GM12873 (cell line): ENCODE measurements around the gene PCED1B.

ENCODE experiments used
- TF ChIP-seq, protein P1 (sequence below): IDR thresholded peaks from 2 replicates; pipeline ENCODE4 v1.5.1; 2012; ENCODE audit warnings: low read depth, mild to moderate bottlenecking, moderate library complexity, low read length, control low read depth; ENCODE audit not compliant: insufficient read depth; ENCODE audit errors: missing control alignments

PCED1B gene

DNA sequence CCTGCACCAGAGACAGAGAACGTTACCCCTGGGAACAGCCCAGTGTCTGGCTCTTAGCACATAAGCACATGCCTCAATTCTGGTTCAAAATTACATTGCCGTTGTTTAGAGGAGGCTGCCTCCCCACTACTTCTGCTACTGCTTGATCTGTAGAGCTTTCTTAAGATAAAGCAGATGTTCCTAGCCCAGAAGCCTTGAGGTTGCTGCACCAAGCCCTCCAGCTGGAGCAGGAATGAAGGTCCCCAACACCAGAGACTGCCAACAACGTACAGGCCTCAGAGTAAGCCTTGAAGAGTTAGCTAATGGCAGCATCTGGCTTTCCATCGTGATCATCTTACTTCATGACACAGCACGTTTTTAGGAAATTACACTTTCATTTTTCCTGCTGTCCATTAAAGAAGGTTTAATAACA, 35.1 kb downstream of the PCED1B start:
- TF ChIP-seq, protein P1, sequence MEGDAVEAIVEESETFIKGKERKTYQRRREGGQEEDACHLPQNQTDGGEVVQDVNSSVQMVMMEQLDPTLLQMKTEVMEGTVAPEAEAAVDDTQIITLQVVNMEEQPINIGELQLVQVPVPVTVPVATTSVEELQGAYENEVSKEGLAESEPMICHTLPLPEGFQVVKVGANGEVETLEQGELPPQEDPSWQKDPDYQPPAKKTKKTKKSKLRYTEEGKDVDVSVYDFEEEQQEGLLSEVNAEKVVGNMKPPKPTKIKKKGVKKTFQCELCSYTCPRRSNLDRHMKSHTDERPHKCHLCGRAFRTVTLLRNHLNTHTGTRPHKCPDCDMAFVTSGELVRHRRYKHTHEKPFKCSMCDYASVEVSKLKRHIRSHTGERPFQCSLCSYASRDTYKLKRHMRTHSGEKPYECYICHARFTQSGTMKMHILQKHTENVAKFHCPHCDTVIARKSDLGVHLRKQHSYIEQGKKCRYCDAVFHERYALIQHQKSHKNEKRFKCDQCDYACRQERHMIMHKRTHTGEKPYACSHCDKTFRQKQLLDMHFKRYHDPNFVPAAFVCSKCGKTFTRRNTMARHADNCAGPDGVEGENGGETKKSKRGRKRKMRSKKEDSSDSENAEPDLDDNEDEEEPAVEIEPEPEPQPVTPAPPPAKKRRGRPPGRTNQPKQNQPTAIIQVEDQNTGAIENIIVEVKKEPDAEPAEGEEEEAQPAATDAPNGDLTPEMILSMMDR = no peak

DNA sequence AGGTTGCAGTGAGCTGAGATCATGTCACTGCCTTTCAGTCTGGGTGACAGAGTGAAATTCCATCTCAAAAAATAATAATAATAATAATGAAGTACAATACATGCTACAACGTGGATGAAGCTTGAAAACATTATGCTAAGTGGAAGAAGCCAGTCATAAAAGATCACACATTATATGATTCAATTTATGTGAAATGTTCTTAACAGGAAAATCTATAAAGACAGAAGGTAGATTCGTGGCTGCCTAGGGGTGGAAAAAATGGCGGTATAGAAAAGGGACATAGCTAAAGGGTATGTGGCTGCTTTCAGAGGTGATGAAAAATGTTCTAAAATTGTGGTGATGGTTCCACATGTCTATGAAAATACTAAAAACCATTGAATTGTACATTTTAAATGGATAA, 41.3 kb downstream of the PCED1B start:
- TF ChIP-seq, protein P1 = no peak

DNA sequence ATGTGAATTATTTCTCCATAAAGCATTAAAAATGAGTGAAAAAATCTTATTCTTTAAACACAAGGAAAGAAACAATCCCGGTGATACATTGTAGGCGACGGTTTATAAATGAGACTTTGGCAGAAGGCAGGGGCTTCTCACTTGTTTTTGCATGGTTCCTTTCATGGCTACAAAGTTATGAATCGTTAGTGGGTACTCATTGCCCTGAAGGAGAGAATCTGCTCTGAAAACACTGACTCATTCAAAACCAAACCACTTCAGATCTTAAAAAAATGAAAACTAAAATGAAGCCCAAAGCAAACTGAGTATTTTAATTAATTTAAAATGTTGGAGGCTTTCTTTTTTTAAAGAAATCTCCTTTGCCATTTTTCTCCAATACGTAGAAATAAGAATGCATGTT, 41.7 kb downstream of the PCED1B start:
- TF ChIP-seq, protein P1 = no peak

DNA sequence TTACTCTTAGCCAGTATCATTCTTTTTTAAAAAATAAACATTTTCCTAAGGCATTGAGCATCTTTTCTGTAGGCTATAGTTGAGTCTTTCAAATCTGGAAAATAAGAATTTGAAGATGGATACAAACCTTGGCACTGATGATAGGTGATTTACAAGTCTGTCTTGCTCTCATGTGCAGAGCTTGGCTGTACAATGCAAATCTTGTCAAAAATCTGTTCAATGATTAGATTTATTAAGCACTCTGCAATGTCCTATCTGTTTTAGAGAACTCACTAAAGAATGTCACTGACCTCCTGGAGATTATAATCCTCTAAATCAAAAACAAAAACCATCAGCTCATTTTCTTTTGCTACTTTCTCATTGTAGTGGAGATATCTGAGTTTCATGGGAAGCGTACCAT, 43.2 kb downstream of the PCED1B start:
- TF ChIP-seq, protein P1 = no peak

DNA sequence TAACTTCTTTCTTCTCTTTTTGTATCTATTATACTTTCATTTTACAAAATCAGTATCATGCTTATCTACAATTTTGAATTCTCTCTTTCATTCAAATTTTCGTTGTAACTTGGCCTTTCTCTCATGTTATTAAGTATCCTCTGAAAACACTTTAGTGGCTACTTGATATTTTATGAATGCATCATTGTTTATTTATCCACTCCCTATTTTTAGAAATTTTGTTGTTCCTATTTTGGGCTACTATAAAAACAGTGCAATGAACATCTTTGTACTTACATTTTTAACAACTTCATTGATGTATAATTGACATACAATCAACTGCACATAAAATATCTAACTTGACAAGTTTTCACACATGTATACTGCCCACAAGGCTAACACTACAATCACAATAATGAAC, 44.3 kb downstream of the PCED1B start:
- TF ChIP-seq, protein P1 = no peak

DNA sequence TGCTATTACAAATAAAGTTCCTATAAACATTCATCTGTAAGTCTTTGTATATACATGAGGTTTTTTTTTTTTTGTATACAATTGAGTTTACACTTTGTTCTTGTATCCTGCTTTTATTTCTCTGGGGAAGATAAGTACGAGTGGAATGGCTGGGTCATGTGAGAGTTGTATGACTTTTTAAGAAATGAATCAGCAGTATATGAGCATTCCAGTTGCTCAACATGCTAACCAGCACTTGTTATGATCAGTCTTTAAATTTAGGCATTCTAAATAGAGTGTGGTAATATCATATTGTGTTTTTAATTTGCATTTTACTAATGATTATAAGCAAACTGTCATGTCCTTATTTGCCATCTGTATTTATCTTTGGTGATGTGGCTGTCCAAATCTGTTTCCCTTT, 45.0 kb downstream of the PCED1B start:
- TF ChIP-seq, protein P1 = no peak

DNA sequence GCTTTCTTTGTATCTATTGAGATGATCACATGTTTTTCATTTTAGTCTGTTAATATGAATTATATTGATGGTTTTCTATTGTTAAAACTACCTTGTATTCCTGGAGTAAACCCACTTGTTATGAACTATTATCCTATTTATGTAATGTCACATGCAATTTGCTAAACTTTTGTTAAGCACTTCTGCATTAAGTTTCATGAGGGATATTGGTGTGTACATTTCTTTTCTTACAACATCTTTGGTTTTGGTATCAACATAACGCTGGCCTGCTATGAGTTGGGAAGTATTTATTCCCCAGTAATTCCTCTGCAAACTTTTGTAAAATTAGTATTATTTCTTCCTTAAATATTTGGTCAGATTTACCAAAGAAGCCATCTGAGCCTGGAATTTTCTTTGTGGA, 46.8 kb downstream of the PCED1B start:
- TF ChIP-seq, protein P1 = no peak
